GM12865 (cell line): Measurements from ENCODE around the gene EPHB1.

ENCODE experiments used
- DNase-seq: peaks from one replicate; pipeline ENCODE4 v3.0.0; 2010; ENCODE audit warnings: low read depth
- H3K4me3 ChIP-seq: 2 replicates; pipeline ENCODE4 v1.5.1; 2011; ENCODE audit warnings: mild to moderate bottlenecking, low read depth, low read length, control low read depth
- TF ChIP-seq, protein P1 (sequence below): IDR thresholded peaks from 2 replicates; pipeline ENCODE4 v1.5.1; 2011; ENCODE audit warnings: low read length, control low read depth, low read depth, inconsistent platforms; ENCODE audit not compliant: insufficient read depth; ENCODE audit errors: missing control alignments

Gene EPHB1

GRCh38 chr3:134922101-134922500, 127.0 kb downstream of the EPHB1 start:
- TF ChIP-seq, protein P1, sequence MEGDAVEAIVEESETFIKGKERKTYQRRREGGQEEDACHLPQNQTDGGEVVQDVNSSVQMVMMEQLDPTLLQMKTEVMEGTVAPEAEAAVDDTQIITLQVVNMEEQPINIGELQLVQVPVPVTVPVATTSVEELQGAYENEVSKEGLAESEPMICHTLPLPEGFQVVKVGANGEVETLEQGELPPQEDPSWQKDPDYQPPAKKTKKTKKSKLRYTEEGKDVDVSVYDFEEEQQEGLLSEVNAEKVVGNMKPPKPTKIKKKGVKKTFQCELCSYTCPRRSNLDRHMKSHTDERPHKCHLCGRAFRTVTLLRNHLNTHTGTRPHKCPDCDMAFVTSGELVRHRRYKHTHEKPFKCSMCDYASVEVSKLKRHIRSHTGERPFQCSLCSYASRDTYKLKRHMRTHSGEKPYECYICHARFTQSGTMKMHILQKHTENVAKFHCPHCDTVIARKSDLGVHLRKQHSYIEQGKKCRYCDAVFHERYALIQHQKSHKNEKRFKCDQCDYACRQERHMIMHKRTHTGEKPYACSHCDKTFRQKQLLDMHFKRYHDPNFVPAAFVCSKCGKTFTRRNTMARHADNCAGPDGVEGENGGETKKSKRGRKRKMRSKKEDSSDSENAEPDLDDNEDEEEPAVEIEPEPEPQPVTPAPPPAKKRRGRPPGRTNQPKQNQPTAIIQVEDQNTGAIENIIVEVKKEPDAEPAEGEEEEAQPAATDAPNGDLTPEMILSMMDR, result no peak
- no peak for DNase-seq
- no peak overlapping the region for H3K4me3 ChIP-seq

DNA sequence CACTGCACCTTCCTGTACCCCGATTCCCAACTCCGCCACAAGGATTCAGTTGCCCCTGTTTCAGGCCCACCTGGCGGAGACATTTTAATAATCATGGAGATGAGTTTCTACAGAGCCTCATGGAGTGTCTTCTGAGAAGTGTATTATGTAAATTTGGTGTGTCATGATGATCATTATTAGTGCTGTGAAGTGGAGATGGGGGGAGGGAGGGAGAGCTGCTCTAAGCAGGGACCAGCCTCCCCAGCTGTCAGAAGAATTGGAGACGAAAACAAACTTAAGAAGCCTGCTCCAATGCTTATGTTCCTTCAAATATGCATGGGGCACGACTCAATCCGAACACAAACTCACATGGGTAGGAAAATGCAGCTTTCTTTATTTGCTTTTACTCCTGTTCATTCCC, 127.8 kb downstream of the EPHB1 start:
- no peak for DNase-seq
- TF ChIP-seq, protein P1, result no peak
- H3K4me3 ChIP-seq, result no peak overlapping the region

GRCh38 chr3:134923286-134923685, 128.2 kb downstream of the EPHB1 start:
- no peak for DNase-seq
- TF ChIP-seq, protein P1, result no peak
- H3K4me3 ChIP-seq, result no peak overlapping the region

GRCh38 chr3:134927599-134927998, 132.5 kb downstream of the EPHB1 start:
- DNase-seq, result no peak
- TF ChIP-seq, protein P1, result no peak
- H3K4me3 ChIP-seq, result no peak overlapping the region

- TF ChIP-seq, protein P1, result no peak
- H3K4me3 ChIP-seq, result no peak overlapping the region
- no peak for DNase-seq
These were observed 133.3 kb downstream of the EPHB1 start for GRCh38 chr3:134928392-134928791.

DNA sequence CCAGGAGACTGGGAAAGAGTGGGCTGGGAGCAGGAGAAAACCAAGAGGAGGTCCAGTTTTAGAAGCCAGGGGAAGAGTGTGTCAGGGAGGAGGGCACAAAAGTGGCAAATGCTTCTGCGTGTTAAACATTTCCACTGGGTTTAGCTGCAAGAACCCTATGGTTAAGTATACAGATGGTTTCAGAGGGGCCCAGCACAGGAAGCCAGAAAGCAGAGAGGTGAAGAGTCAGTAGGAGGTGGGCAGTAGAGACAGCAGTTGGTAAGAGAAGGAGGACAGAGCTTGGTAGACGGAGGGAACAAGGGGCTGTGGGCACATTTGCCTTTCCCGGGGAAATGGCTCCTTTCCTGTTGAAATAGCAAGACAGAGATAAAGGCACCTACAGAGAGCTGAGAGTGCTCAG, 133.8 kb downstream of the EPHB1 start:
- H3K4me3 ChIP-seq, result no peak overlapping the region
- TF ChIP-seq, protein P1, result no peak
- no peak for DNase-seq

DNA sequence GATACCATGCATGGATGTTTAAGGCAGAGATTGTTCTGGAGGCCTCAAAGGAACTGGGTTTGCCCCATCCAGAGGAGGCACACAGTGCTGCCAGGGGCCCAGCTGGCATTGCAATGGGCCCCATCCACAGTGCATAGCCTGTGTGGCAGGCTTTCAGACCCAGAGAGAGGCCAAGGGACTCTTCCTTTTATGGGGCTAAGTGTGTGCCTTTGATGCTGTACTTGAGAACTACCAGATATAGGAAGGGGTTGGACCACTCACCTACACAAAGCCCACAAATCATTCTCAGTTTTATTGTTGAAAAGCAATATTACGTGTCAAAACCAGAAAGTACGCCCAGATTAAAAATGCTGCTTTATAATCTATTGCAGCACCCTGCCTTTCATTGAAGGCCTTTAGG, 134.9 kb downstream of the EPHB1 start:
- peak; percentile 52 for DNase-seq
- TF ChIP-seq, protein P1, result no peak
- H3K4me3 ChIP-seq, result no peak overlapping the region
